Fibroblast of skin of right biceps (primary cell): ENCODE measurements around the gene IGSF9.

Experiments used
- DNase-seq: peaks from one replicate; pipeline ENCODE4 v3.0.0-alpha.2; 2013

IGSF9 gene

GRCh38 chr1:159945483-159946241 is at the start of gene IGSF9:
Gene IGSF9 (minus strand): TSS chr1:159945613. CDS start chr1:159943454, 2,159 bp downstream.
- peak; percentile 84 for DNase-seq

GRCh38 chr1:159994896-159995295 is 49.5 kb upstream of the IGSF9 start:
- no peak for DNase-seq

GRCh38 chr1:159993911-159994310 is 48.5 kb upstream of the IGSF9 start:
- DNase-seq: no peak

GRCh38 chr1:159992161-159992560 is 46.7 kb upstream of the IGSF9 start:
- no peak for DNase-seq

- peak; percentile 17 for DNase-seq
Observed at GRCh38 chr1:159991513-159991912, 46.1 kb upstream of the IGSF9 start.

- no peak for DNase-seq
Observed at GRCh38 chr1:159990005-159990404, 44.6 kb upstream of the IGSF9 start.

GRCh38 chr1:159989581-159989980 is 44.2 kb upstream of the IGSF9 start:
- no peak for DNase-seq

- no peak for DNase-seq
Observed at GRCh38 chr1:159988006-159988405, 42.6 kb upstream of the IGSF9 start.

GRCh38 chr1:159987186-159987585 is 41.8 kb upstream of the IGSF9 start:
- no peak for DNase-seq

GRCh38 chr1:159986531-159986930 is 41.1 kb upstream of the IGSF9 start:
- DNase-seq: no peak

GRCh38 chr1:159986093-159986492 is 40.7 kb upstream of the IGSF9 start:
- no peak for DNase-seq

GRCh38 chr1:159985473-159985872 is 40.1 kb upstream of the IGSF9 start:
- no peak for DNase-seq

GRCh38 chr1:159983681-159984080 is 38.3 kb upstream of the IGSF9 start:
- DNase-seq: no peak

GRCh38 chr1:159982280-159982679 is 36.9 kb upstream of the IGSF9 start:
- no peak for DNase-seq

- DNase-seq: no peak
Observed at GRCh38 chr1:159981351-159982055, 36.1 kb upstream of the IGSF9 start.

- no peak for DNase-seq
Observed at GRCh38 chr1:159980786-159981185, 35.4 kb upstream of the IGSF9 start.

GRCh38 chr1:159980076-159980475 is 34.7 kb upstream of the IGSF9 start:
- no peak for DNase-seq

GRCh38 chr1:159979257-159979656 is 33.8 kb upstream of the IGSF9 start:
- no peak for DNase-seq

GRCh38 chr1:159978107-159978398 is 32.6 kb upstream of the IGSF9 start:
- no peak for DNase-seq

GRCh38 chr1:159977364-159978106 is 32.1 kb upstream of the IGSF9 start:
- DNase-seq: no peak

- no peak for DNase-seq
Observed at GRCh38 chr1:159974350-159974965, 29.0 kb upstream of the IGSF9 start.

GRCh38 chr1:159973350-159973940 is 28.0 kb upstream of the IGSF9 start:
- DNase-seq: no peak
